IMR-90 (cell line): Measurements from ENCODE around the gene GLS. TPM values are rescaled to one million over a fixed set of nuclear protein-coding genes. Genes with fewer than 3 reads are reported as not detected.

Experiments used
- ATAC-seq: fragments of 200-7000 bp; cut with Tn5 transposase; 2 replicates; pipeline ENCODE4 v1.9.1; 2020; ENCODE audit warnings: low read depth, mild to moderate bottlenecking, moderate library complexity
- BruUV-seq: library from RNA; stranded (reverse); fragments of 400-500 nt; replicated peaks from 2 replicates; lab custom pipeline; 2021; lab: Mats Ljungman, UMichigan
- CTCF ChIA-PET: fragments of 300-600 bp; formaldehyde crosslinking; extraction: SDS; loops from one replicate; lab custom pipeline; 2021; ENCODE audit warnings: antibody characterized with exemption; lab: Yijun Ruan, JAX
- POLR2A ChIA-PET: fragments of 300-600 bp; sonication (Branson Sonifier 250); formaldehyde crosslinking; loops from one replicate; lab custom pipeline; 2022; ENCODE audit warnings: antibody characterized with exemption; ENCODE audit not compliant: unreplicated experiment; lab: Charles Lee
- DNase-seq: peaks from one replicate; pipeline ENCODE4 v3.0.0; 2013
- H2AFZ ChIP-seq: replicated peaks from 2 replicates; pipeline ENCODE3; 2013; ENCODE audit warnings: low read length, mild to moderate bottlenecking; ENCODE audit not compliant: poor library complexity
- H2AK5ac ChIP-seq: 2 replicates; pipeline ENCODE4 v1.6.1; 2013; ENCODE audit warnings: low read depth, low read length, inconsistent platforms
- H2AK9ac ChIP-seq: replicated peaks from 2 replicates; pipeline ENCODE3; 2013; ENCODE audit warnings: mild to moderate bottlenecking, low read depth, low read length, moderate library complexity; ENCODE audit not compliant: poor library complexity
- H2BK120ac ChIP-seq: 2 replicates; pipeline ENCODE4 v1.6.1; 2013; ENCODE audit warnings: low read depth, low read length, inconsistent platforms
- H2BK15ac ChIP-seq: 3 replicates; pipeline ENCODE4 v1.6.1; 2013; ENCODE audit warnings: low read depth, low read length, inconsistent platforms
- H2BK20ac ChIP-seq: 2 replicates; pipeline ENCODE4 v1.6.1; 2013; ENCODE audit warnings: low read depth, mild to moderate bottlenecking, inconsistent platforms, low read length, moderate library complexity
- H2BK5ac ChIP-seq: 2 replicates; pipeline ENCODE4 v1.6.1; 2013; ENCODE audit warnings: mild to moderate bottlenecking, low read depth, low read length, inconsistent platforms; ENCODE audit not compliant: poor library complexity, severe bottlenecking
- H3K14ac ChIP-seq: replicated peaks from 2 replicates; pipeline ENCODE4 v1.6.1; 2013; ENCODE audit warnings: low read depth, low read length, inconsistent platforms
- H3K18ac ChIP-seq: 2 replicates; pipeline ENCODE4 v1.6.1; 2013; ENCODE audit warnings: low read depth, low read length, control low read depth
- H3K23ac ChIP-seq: 2 replicates; pipeline ENCODE4 v1.6.1; 2013; ENCODE audit warnings: low read depth, low read length, inconsistent platforms
- H3K27ac ChIP-seq: 2 replicates; pipeline ENCODE4 v1.5.1; 2013; ENCODE audit warnings: mild to moderate bottlenecking, control low read depth, low read length; ENCODE audit not compliant: insufficient read depth
- H3K27me3 ChIP-seq: 2 replicates; pipeline ENCODE4 v1.6.1; 2013; ENCODE audit warnings: low read length; ENCODE audit not compliant: control insufficient read depth, insufficient read depth
- H3K36me3 ChIP-seq: 2 replicates; pipeline ENCODE4 v1.6.1; 2013; ENCODE audit warnings: low read length, mixed read lengths; ENCODE audit not compliant: control insufficient read depth, insufficient read depth
- H3K4ac ChIP-seq: 2 replicates; pipeline ENCODE4 v1.6.1; 2013; ENCODE audit warnings: low read depth, low read length, inconsistent platforms
- H3K4me1 ChIP-seq: 2 replicates; pipeline ENCODE4 v1.6.1; 2013; ENCODE audit warnings: low read length, mixed read lengths; ENCODE audit not compliant: control insufficient read depth, insufficient read depth
- H3K4me2 ChIP-seq: 2 replicates; pipeline ENCODE4 v1.6.1; 2013; ENCODE audit warnings: low read depth, mild to moderate bottlenecking, control low read depth, low read length, moderate library complexity
- H3K4me3 ChIP-seq: 2 replicates; pipeline ENCODE4 v1.5.1; 2013; ENCODE audit warnings: low read depth, mild to moderate bottlenecking, control low read depth, low read length, moderate library complexity; ENCODE audit not compliant: insufficient read depth
- H3K56ac ChIP-seq: 2 replicates; pipeline ENCODE4 v1.6.1; 2013; ENCODE audit warnings: low read length, inconsistent platforms; ENCODE audit not compliant: insufficient read depth; ENCODE audit errors: extremely low read depth
- H3K79me1 ChIP-seq, 2 experiments: 2 replicates each; pipeline ENCODE4 v1.6.1; 2013; ENCODE audit warnings: low read length in 2 of 2, inconsistent platforms in 1 of 2, low read depth in 1 of 2
- H3K9ac ChIP-seq: 2 replicates; pipeline ENCODE4 v1.6.1; 2013; ENCODE audit warnings: low read depth, low read length, control low read depth
- H3K9me1 ChIP-seq: 2 replicates; pipeline ENCODE4 v1.6.1; 2013; ENCODE audit warnings: low read length, inconsistent platforms; ENCODE audit not compliant: insufficient read depth
- H3K9me3 ChIP-seq: 2 replicates; pipeline ENCODE4 v1.6.1; 2013; ENCODE audit warnings: low read length; ENCODE audit not compliant: control insufficient read depth, insufficient read depth
- H4K20me1 ChIP-seq: 2 replicates; pipeline ENCODE4 v1.6.1; 2013; ENCODE audit warnings: low read length, inconsistent platforms; ENCODE audit not compliant: insufficient read depth
- H4K5ac ChIP-seq: 2 replicates; pipeline ENCODE4 v1.6.1; 2013; ENCODE audit warnings: mild to moderate bottlenecking, low read depth, low read length, control low read depth
- H4K8ac ChIP-seq, 2 experiments: 2 replicates each; pipeline ENCODE4 v1.6.1; 2013; ENCODE audit warnings: low read depth in 2 of 2, low read length in 2 of 2, control low read depth in 1 of 2, inconsistent platforms in 1 of 2
- H4K91ac ChIP-seq: 2 replicates; pipeline ENCODE4 v1.6.1; 2013; ENCODE audit warnings: low read depth, low read length, inconsistent platforms; ENCODE audit not compliant: insufficient read depth
- BHLHE40 ChIP-seq: fragments of 150-350 bp; IDR thresholded peaks from 2 replicates; pipeline ENCODE4 v1.6.1; 2016; ENCODE audit warnings: mild to moderate bottlenecking, low read depth, low read length
- CEBPB ChIP-seq: IDR thresholded peaks from 2 replicates; pipeline ENCODE4 v1.6.1; 2012; ENCODE audit warnings: low read depth, low read length, improper control_type of control experiment
- CHD1 ChIP-seq: IDR thresholded peaks from 2 replicates; pipeline ENCODE4 v1.6.1; 2012; ENCODE audit warnings: low read depth, low read length, improper control_type of control experiment
- CTCF ChIP-seq: conservative IDR thresholded peaks from 2 replicates; pipeline ENCODE4 v1.5.1; 2012; ENCODE audit warnings: mild to moderate bottlenecking, low read depth, low read length, improper control_type of control experiment
- MXI1 ChIP-seq: IDR thresholded peaks from 2 replicates; pipeline ENCODE4 v1.6.1; 2012; ENCODE audit warnings: low read depth, mild to moderate bottlenecking, low read length, moderate library complexity, borderline replicate concordance
- RAD21 ChIP-seq: IDR thresholded peaks from 2 replicates; pipeline ENCODE4 v1.6.1; 2012; ENCODE audit warnings: low read length, improper control_type of control experiment
- RFX5 ChIP-seq: IDR thresholded peaks from 2 replicates; pipeline ENCODE4 v1.8.0; 2012; ENCODE audit warnings: low read depth, mild to moderate bottlenecking, low read length, moderate library complexity
- SMC3 ChIP-seq: fragments of 150-350 bp; IDR thresholded peaks from 2 replicates; pipeline ENCODE4 v1.6.1; 2016; ENCODE audit warnings: low read depth, mild to moderate bottlenecking, antibody characterized with exemption, low read length, moderate library complexity
- WGBS, 2 experiments: methylation state at CpG; one replicate each; pipeline versions ENCODE4 v1.1.5 to v1.1.7; 2013; ENCODE audit warnings: missing lambda C conversion rate in 2 of 2; ENCODE audit not compliant: insufficient read length in 1 of 2; ENCODE audit errors: extremely low coverage in 2 of 2; 5-methylcytosine and 5-hydroxymethylcytosine counted together
- dilution Hi-C: fragments of 300-500 bp; cut with HindIII; formaldehyde crosslinking; loops from one replicate; pipeline ENCODE4 v1.14.3; 2018; ENCODE audit warnings: low sequenced_read_pairs; ENCODE audit not compliant: unreplicated experiment
- in situ Hi-C: fragments of 300-500 bp; cut with MboI; formaldehyde crosslinking; loops from 3 replicates; pipeline ENCODE4 v1.14.3; 2019; ENCODE audit warnings: low sequenced_read_pairs, inconsistent platforms, mixed read lengths
- intact Hi-C: fragments of 100-400 bp; cut with micrococcal nuclease; formaldehyde crosslinking; loops from 2 replicates; pipeline ENCODE4 v1.10.0; 2022
- polyA plus RNA-seq, 3 experiments: library from polyadenylated mRNA; depleted of rRNA; stranded (reverse); fragments of >200 nt; gene quantifications; 2 replicates each; pipeline ENCODE4 v1.2.3, GENCODE V29; 2012; ENCODE audit warnings: low replicate concordance in 1 of 3
- total RNA-seq: library from RNA; depleted of rRNA; stranded (reverse); fragments of >200 nt; gene quantifications from 2 replicates; pipeline ENCODE4 v1.2.3, GENCODE V29; 2012
- TF ChIP-seq, protein P1 (sequence below): fragments of 150-350 bp; IDR thresholded peaks from 2 replicates; pipeline ENCODE4 v1.6.1; 2016; ENCODE audit warnings: low read depth, mild to moderate bottlenecking, low read length, moderate library complexity, borderline replicate concordance

GLS gene
- total and polyA plus RNA-seq, 2 of the 4 experiments (the other 2 are of a cell fraction), result 87.5 to 130 TPM

DNA sequence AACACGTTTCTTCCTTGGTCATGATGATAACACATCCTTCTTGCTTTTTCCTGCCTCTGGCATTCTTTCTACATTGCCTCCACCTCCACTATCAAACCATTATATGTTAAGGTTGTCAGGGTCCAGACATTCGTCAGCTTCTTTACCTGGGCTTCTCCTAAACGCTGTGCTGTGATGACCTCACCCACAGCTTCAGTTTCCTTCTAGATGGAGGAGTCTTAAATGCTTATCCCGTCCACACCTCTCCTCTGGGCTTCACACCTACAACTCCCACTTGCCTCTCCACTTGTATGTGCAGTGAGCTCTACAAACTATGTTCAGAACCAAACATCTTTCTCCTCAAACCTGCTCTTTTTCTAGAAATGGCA is 134.0 kb downstream of the GLS start:
- intact Hi-C loops (loop anchor here (5.0 kb wide), 1 partner anchor 33 kb away; no protein-coding TSS in a partner anchor), in situ Hi-C loops (no loop called here), dilution Hi-C loops (no loop called here)
- BruUV-seq, result TSS peak; percentile 98
- Histone ChIP-seq H4K91ac (peak overlapping the region; percentile 97), H3K14ac (peak overlapping the region; percentile 97), H4K8ac (peak overlapping the region; percentile 97), H3K27ac (peak overlapping the region; percentile 77), H3K4me2 (peak overlapping the region; percentile 76), H3K27me3 (no peaks in the 10 kb centered on the region), H3K4me3 (peak overlapping the region; percentile 82), H3K79me1 (peaks cover 23 to 43% of the 10 kb centered on the region in 2 experiments), H4K20me1 (peaks cover 15% of the 10 kb centered on the region; the same call in 1 of the 2 replicates), H3K23ac (peak overlapping the region; percentile 98), H2AK5ac (peak overlapping the region; percentile 93), H3K36me3 (peaks cover 7% of the 10 kb centered on the region; the same call in 1 of the 2 replicates), H4K5ac (peak overlapping the region; percentile 88), H3K9me3 (no peaks in the 10 kb centered on the region), H2AK9ac (peak overlapping the region; percentile 31), H3K56ac (peak overlapping the region; percentile 98), H2AFZ (peak overlapping the region; percentile 93), H2BK120ac (peak overlapping the region; percentile 96), H3K4ac (peak overlapping the region; percentile 93), H3K18ac (peak overlapping the region; percentile 72), H2BK20ac (peak overlapping the region; percentile 92), H2BK15ac (peak overlapping the region; percentile 97), H3K4me1 (peaks cover 12% of the 10 kb centered on the region), H3K9me1 (peaks cover 22% of the 10 kb centered on the region), H3K9ac (peak overlapping the region; percentile 68), H2BK5ac (peak overlapping the region; percentile 77)
- TF ChIP-seq CTCF (no peak), SMC3 (no peak), CEBPB (no peak), RAD21 (no peak), RFX5 (no peak), BHLHE40 (no peak), MXI1 (no peak), CHD1 (no peak)
- TF ChIP-seq, protein P1, sequence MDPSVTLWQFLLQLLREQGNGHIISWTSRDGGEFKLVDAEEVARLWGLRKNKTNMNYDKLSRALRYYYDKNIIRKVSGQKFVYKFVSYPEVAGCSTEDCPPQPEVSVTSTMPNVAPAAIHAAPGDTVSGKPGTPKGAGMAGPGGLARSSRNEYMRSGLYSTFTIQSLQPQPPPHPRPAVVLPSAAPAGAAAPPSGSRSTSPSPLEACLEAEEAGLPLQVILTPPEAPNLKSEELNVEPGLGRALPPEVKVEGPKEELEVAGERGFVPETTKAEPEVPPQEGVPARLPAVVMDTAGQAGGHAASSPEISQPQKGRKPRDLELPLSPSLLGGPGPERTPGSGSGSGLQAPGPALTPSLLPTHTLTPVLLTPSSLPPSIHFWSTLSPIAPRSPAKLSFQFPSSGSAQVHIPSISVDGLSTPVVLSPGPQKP, result no peak
- CTCF ChIA-PET, result no interaction called here
- no peak for DNase-seq
- no peak for ATAC-seq
- POLR2A ChIA-PET, result interaction anchor here (0.7 kb wide), 1 partner anchor 682 kb away, joined by 3 read pairs; no protein-coding TSS in a partner anchor
- no CpG with 5 or more reads among the region's 4 CpGs for WGBS, 2 experiments
